Measurements from ENCODE around the gene PLN. TPM values are rescaled to one million over a fixed set of nuclear protein-coding genes. Genes with fewer than 3 reads are reported as not detected.

The PLN gene
- total RNA-seq, 2 donors from 2014 or later: 13.3 to 23.5 TPM

DNA sequence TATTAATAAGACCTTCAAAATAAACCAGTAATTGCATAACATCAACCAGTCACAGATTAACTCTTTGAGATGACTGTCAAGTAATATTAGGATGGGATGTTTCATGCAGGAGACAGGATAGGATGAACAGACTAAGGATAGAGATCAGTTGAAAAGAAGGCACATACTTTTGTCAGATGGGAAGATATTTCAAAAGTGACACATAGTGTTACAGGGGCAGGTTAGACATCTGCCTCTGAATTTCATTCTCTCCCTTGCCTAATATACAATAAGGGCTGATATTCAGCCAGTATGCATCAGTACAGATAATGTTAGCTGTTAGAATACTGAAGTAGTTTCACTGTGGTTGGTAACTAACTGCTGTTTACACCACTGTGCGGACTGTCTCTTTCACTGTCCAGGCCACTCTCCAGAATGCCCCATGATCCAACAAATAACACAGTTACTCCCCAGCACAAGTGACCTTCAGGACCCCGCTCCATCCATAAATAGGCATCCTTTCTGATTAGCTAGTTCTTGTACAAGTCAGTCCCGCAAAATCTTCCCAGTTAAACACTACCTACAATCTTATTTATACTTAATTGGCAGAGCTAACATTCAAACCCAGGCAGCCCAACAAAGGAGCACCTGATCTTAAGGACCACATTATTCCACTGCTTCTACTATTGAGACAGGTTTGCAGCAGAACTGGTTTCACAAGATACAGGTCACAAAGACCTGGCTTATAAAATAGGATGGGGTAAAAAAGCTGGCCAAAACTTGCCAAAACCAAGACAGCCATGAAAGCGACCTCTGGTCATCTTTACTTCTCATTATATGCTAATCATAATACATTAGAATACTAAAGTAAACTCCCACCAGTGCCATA, 21.9 kb upstream of the PLN start:
- no peak overlapping the region for H3K27ac ChIP-seq
- H3K9me3 ChIP-seq: no peaks in the 10 kb centered on the region
- TF ChIP-seq, protein P1, sequence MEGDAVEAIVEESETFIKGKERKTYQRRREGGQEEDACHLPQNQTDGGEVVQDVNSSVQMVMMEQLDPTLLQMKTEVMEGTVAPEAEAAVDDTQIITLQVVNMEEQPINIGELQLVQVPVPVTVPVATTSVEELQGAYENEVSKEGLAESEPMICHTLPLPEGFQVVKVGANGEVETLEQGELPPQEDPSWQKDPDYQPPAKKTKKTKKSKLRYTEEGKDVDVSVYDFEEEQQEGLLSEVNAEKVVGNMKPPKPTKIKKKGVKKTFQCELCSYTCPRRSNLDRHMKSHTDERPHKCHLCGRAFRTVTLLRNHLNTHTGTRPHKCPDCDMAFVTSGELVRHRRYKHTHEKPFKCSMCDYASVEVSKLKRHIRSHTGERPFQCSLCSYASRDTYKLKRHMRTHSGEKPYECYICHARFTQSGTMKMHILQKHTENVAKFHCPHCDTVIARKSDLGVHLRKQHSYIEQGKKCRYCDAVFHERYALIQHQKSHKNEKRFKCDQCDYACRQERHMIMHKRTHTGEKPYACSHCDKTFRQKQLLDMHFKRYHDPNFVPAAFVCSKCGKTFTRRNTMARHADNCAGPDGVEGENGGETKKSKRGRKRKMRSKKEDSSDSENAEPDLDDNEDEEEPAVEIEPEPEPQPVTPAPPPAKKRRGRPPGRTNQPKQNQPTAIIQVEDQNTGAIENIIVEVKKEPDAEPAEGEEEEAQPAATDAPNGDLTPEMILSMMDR (IDR thresholded peaks at IDR 0.05): no peak
- TF ChIP-seq POLR2A (IDR thresholded peaks at IDR 0.05) (no peak), POLR2AphosphoS5 (IDR thresholded peaks at IDR 0.05) (no peak)
- intact Hi-C loops (cut with DNase I): no loop called here
- 40% methylated on average over 4 of the region's 4 CpGs for WGBS
- no peak for DNase-seq (ENCODE audit: low spot score)
- H3K4me3 ChIP-seq: no peak overlapping the region
- H3K36me3 ChIP-seq: no peaks in the 10 kb centered on the region
- H3K4me1 ChIP-seq (replicated peaks): no peaks in the 10 kb centered on the region
- no peaks in the 10 kb centered on the region for H3K27me3 ChIP-seq (replicated peaks; ENCODE audit: insufficient read depth)

- Histone ChIP-seq H3K9me3 (no peaks in the 10 kb centered on the region), H3K4me1 (replicated peaks) (no peaks in the 10 kb centered on the region), H3K27me3 (replicated peaks; ENCODE audit: insufficient read depth) (no peaks in the 10 kb centered on the region), H3K4me3 (no peak overlapping the region), H3K27ac (no peak overlapping the region), H3K36me3 (no peaks in the 10 kb centered on the region)
- DNase-seq (ENCODE audit: low spot score): no peak
- WGBS: 3% methylated on average over 1 of the region's 1 CpG
- intact Hi-C loops (cut with DNase I): no loop called here
- TF ChIP-seq POLR2A (IDR thresholded peaks at IDR 0.05): no peak
- TF ChIP-seq, protein P1 (IDR thresholded peaks at IDR 0.05): no peak
- no peak for TF ChIP-seq POLR2AphosphoS5 (IDR thresholded peaks at IDR 0.05)
These were observed 20.0 kb upstream of the PLN start for GRCh38 chr6:118528129-118528528.

DNA sequence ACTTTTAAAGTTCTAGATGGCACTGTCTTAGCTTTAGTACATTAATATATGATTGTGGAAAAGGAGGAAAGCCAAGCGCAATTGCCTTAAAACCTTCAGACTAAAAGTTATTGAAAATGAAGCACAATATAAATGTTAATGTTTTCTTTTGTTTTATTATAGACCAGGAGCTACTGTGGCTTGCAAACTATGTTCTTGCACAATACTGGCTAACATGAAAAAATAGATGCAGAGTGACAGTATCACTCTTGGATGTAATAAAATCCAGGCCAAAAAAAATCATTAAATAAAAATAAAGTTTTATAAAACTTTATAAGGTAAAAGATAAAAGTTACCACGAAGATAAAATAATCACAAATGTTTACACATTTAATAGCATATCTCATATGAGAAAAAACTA, 18.3 kb upstream of the PLN start:
- WGBS: 59% methylated on average over 2 of the region's 2 CpGs
- no peak overlapping the region for H3K4me3 ChIP-seq
- H3K27me3 ChIP-seq (replicated peaks; ENCODE audit: insufficient read depth): no peaks in the 10 kb centered on the region
- no peak for DNase-seq (ENCODE audit: low spot score)
- no peak overlapping the region for H3K27ac ChIP-seq
- no peak for TF ChIP-seq POLR2AphosphoS5 (IDR thresholded peaks at IDR 0.05)
- no peak for TF ChIP-seq POLR2A (IDR thresholded peaks at IDR 0.05)
- TF ChIP-seq, protein P1 (IDR thresholded peaks at IDR 0.05): no peak
- no peaks in the 10 kb centered on the region for H3K36me3 ChIP-seq
- H3K4me1 ChIP-seq (replicated peaks): no peaks in the 10 kb centered on the region
- no peaks in the 10 kb centered on the region for H3K9me3 ChIP-seq
- intact Hi-C loops (cut with DNase I): no loop called here

- TF ChIP-seq POLR2AphosphoS5 (IDR thresholded peaks at IDR 0.05) (no peak), POLR2A (IDR thresholded peaks at IDR 0.05) (no peak)
- TF ChIP-seq, protein P1 (IDR thresholded peaks at IDR 0.05): no peak
- 94% methylated on average over 2 of the region's 2 CpGs for WGBS
- no peak overlapping the region for H3K4me3 ChIP-seq
- intact Hi-C loops (cut with DNase I): no loop called here
- no peaks in the 10 kb centered on the region for H3K36me3 ChIP-seq
- no peaks in the 10 kb centered on the region for H3K4me1 ChIP-seq (replicated peaks)
- no peak overlapping the region for H3K27ac ChIP-seq
- H3K27me3 ChIP-seq (replicated peaks; ENCODE audit: insufficient read depth): no peaks in the 10 kb centered on the region
- DNase-seq (ENCODE audit: low spot score): no peak
- no peaks in the 10 kb centered on the region for H3K9me3 ChIP-seq
These were observed 17.2 kb upstream of the PLN start for GRCh38 chr6:118530942-118531341.

Measured in prostate gland (tissue), 2 donors.